HG02973 (cell line): ENCODE data around the gene BBC3.

ENCODE experiments used
- ATAC-seq: cut with Tn5 transposase; IDR thresholded peaks from one replicate; pipeline ENCODE4 v1.9.1; 2021; ENCODE audit warnings: moderate library complexity; ENCODE audit not compliant: unreplicated experiment

The BBC3 gene

GRCh38 chr19:47232422-47233211 is 1.6 kb upstream of the BBC3 start:
- ATAC-seq, result no peak

- no peak for ATAC-seq
Observed at GRCh38 chr19:47231215-47232054, 436 bp upstream of the BBC3 start.

GRCh38 chr19:47230054-47230920 is 712 bp downstream of the BBC3 start:
- no peak for ATAC-seq

GRCh38 chr19:47229676-47230053 is 1.3 kb downstream of the BBC3 start:
- ATAC-seq, result no peak

GRCh38 chr19:47228937-47229675 is 1.9 kb downstream of the BBC3 start:
- ATAC-seq, result no peak

GRCh38 chr19:47228168-47228936 is 2.6 kb downstream of the BBC3 start:
- no peak for ATAC-seq

GRCh38 chr19:47227352-47228167 is 3.4 kb downstream of the BBC3 start:
- peak; percentile 11 for ATAC-seq

GRCh38 chr19:47226426-47227351 is 4.3 kb downstream of the BBC3 start:
- ATAC-seq, result peak; percentile 20

- peak; percentile 31 for ATAC-seq
Observed at GRCh38 chr19:47225746-47226425, 5.1 kb downstream of the BBC3 start.

- no peak for ATAC-seq
Observed at GRCh38 chr19:47221890-47222289, 9.1 kb downstream of the BBC3 start.

- no peak for ATAC-seq
Observed at GRCh38 chr19:47221080-47221841, 9.7 kb downstream of the BBC3 start.

- no peak for ATAC-seq
Observed at GRCh38 chr19:47215581-47215980, 15.4 kb downstream of the BBC3 start.

GRCh38 chr19:47210689-47211316 is 20.2 kb downstream of the BBC3 start:
- ATAC-seq, result no peak

GRCh38 chr19:47210180-47210490 is 20.9 kb downstream of the BBC3 start:
- ATAC-seq, result no peak

GRCh38 chr19:47209319-47210179 is 21.4 kb downstream of the BBC3 start:
- no peak for ATAC-seq
